Nephron (organoid): ENCODE results near the gene CXADR.

ENCODE experiments used
- H3K27ac Mint-ChIP-seq, 3 experiments: 2 replicates each; pipeline ENCODE4 v1.8.0; 2020; ENCODE audit warnings: mixed read lengths in 3 of 3, mild to moderate bottlenecking in 2 of 3, moderate library complexity in 1 of 3
- H3K27me3 Mint-ChIP-seq: 2 replicates; pipeline ENCODE4 v1.8.0; 2021; ENCODE audit warnings: low read depth, mild to moderate bottlenecking, moderate library complexity, mixed read lengths
- H3K36me3 Mint-ChIP-seq: 2 replicates; pipeline ENCODE4 v1.8.0; 2020; ENCODE audit warnings: low read depth, mixed read lengths
- H3K4me1 Mint-ChIP-seq: 2 replicates; pipeline ENCODE4 v1.8.0; 2020; ENCODE audit warnings: mixed read lengths
- H3K4me3 Mint-ChIP-seq, 3 experiments: 2 replicates each; pipeline ENCODE4 v1.8.0; 2020; ENCODE audit warnings: mild to moderate bottlenecking in 3 of 3, mixed read lengths in 3 of 3, moderate library complexity in 2 of 3
- H3K9me3 Mint-ChIP-seq: 2 replicates; pipeline ENCODE4 v1.8.0; 2020; ENCODE audit warnings: mixed read lengths
- CTCF ChIP-seq, 3 experiments: fragments of 200-600 bp; sonication (generic); IDR thresholded peaks; one replicate each; pipeline ENCODE4 v1.5.0; 2021; ENCODE audit warnings: antibody characterized with exemption in 3 of 3; ENCODE audit not compliant: unreplicated experiment in 3 of 3

CXADR gene

GRCh38 chr21:17527711-17528110, 14.9 kb downstream of the CXADR start:
- H3K9me3 Mint-ChIP-seq = no peaks in the 10 kb centered on the region
- H3K4me1 Mint-ChIP-seq = no peaks in the 10 kb centered on the region
- H3K27ac Mint-ChIP-seq = no peak overlapping the region
- H3K27me3 Mint-ChIP-seq = peaks cover 4% of the 10 kb centered on the region
- TF ChIP-seq CTCF (IDR thresholded peaks at IDR 0.05; ENCODE audit: unreplicated experiment in 3 of 3) = no peak
- no peak overlapping the region for H3K4me3 Mint-ChIP-seq
- H3K36me3 Mint-ChIP-seq = no peaks in the 10 kb centered on the region

- TF ChIP-seq CTCF (IDR thresholded peaks at IDR 0.05; ENCODE audit: unreplicated experiment in 3 of 3) = no peak
- Mint-ChIP-seq H3K9me3 (no peaks in the 10 kb centered on the region), H3K27me3 (peaks cover 4% of the 10 kb centered on the region), H3K4me1 (no peaks in the 10 kb centered on the region), H3K36me3 (no peaks in the 10 kb centered on the region), H3K4me3 (no peak overlapping the region), H3K27ac (no peak overlapping the region)
Observed at GRCh38 chr21:17529648-17530047, 16.8 kb downstream of the CXADR start.

GRCh38 chr21:17532292-17532691, 19.4 kb downstream of the CXADR start:
- H3K4me3 Mint-ChIP-seq = no peak overlapping the region
- H3K4me1 Mint-ChIP-seq = no peaks in the 10 kb centered on the region
- H3K27me3 Mint-ChIP-seq = peaks cover 9% of the 10 kb centered on the region
- no peaks in the 10 kb centered on the region for H3K9me3 Mint-ChIP-seq
- no peak for TF ChIP-seq CTCF (IDR thresholded peaks at IDR 0.05; ENCODE audit: unreplicated experiment in 3 of 3)
- peaks cover 8% of the 10 kb centered on the region for H3K36me3 Mint-ChIP-seq
- no peak overlapping the region for H3K27ac Mint-ChIP-seq

- Mint-ChIP-seq H3K4me1 (no peaks in the 10 kb centered on the region), H3K4me3 (no peak overlapping the region), H3K9me3 (peaks cover 5% of the 10 kb centered on the region), H3K27me3 (peaks cover 5% of the 10 kb centered on the region), H3K36me3 (peaks cover 30% of the 10 kb centered on the region), H3K27ac (no peak overlapping the region)
- no peak for TF ChIP-seq CTCF (IDR thresholded peaks at IDR 0.05; ENCODE audit: unreplicated experiment in 3 of 3)
Observed at GRCh38 chr21:17536381-17536780, 23.5 kb downstream of the CXADR start.

- Mint-ChIP-seq H3K9me3 (peaks cover 5% of the 10 kb centered on the region), H3K27ac (no peak overlapping the region), H3K27me3 (peaks cover 5% of the 10 kb centered on the region), H3K4me1 (peaks cover 4% of the 10 kb centered on the region), H3K4me3 (no peak overlapping the region), H3K36me3 (peaks cover 33% of the 10 kb centered on the region)
- no peak for TF ChIP-seq CTCF (IDR thresholded peaks at IDR 0.05; ENCODE audit: unreplicated experiment in 3 of 3)
Observed at GRCh38 chr21:17537299-17537698, 24.5 kb downstream of the CXADR start.

- Mint-ChIP-seq H3K9me3 (peaks cover 5% of the 10 kb centered on the region), H3K4me1 (peaks cover 11% of the 10 kb centered on the region), H3K27ac (no peak overlapping the region), H3K36me3 (peaks cover 33% of the 10 kb centered on the region), H3K4me3 (no peak overlapping the region), H3K27me3 (peaks cover 5% of the 10 kb centered on the region)
- TF ChIP-seq CTCF (IDR thresholded peaks at IDR 0.05; ENCODE audit: unreplicated experiment in 3 of 3) = no peak
Observed at GRCh38 chr21:17538576-17538975, 25.7 kb downstream of the CXADR start.
